SHP77 (cell line): Measurements from ENCODE around the gene C18orf54.
A peak's percentile ranks its signal among the peaks of the same experiment; 100 is the strongest.
"Not testable (repeated sequence)": the region's sequence is repeated elsewhere in the genome, so short reads cannot be mapped to it uniquely, and the experiment has no call there.

ENCODE experiments used
- DNase-seq, 2 experiments: peaks; one replicate each; lab custom pipeline; 2025; lab: John Stamatoyannopoulos, UW

Gene C18orf54

DNA sequence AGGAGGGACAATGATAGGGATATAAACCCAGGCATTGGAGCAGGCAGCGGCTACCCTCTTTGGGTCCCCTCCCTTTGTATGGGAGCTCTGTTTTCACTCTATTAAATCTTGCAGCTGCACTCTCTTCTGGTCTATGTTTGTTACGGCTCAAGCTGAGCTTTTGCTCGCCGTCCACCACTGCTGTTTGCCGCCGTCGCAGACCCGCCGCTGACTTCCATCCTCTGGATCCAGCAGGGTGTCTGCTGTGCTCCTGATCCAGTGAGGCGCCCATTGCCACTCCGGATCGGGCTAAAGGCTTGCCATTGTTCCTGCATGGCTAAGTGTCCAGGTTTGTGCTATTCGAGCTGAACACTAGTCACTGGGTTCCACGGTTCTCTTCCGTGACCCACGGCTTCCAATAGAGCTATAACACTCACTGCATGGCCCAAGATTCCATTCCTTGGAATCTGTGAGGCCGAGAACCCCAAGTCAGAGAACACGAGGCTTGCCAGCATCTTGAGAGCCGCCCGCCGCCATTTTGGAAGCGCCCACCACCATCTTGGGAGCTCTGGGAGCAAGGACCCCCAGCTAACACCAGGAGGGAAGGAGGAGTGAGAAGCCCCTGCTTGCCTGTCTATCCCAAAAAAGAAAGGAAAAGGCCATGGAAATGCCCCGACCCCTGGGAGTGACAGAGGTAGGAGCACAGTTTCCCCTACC is 29.2 kb downstream of the C18orf54 start:
- DNase-seq: not testable (repeated sequence)

DNA sequence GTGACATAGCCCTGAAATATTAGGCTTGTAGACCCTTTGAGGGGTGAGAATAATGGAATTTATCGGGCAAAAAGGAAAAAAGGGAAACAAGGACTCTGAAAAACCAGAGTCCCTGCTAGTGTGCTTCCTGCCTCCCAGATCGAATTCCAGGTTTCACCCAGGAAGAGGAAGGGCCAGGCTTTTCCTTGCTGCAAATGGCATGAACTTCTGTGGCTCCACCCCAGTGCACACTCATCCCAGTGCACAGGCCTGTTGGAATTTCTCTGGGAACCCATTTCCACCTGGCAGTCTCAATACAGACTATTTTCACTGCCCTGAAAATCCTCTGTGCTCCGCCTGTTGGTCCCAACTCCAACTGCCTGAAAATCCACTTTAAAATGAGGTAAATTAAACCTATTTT is 29.9 kb downstream of the C18orf54 start:
- DNase-seq: no peak

GRCh38 chr18:54388203-54389142 is 30.8 kb downstream of the C18orf54 start:
- DNase-seq: no peak

DNA sequence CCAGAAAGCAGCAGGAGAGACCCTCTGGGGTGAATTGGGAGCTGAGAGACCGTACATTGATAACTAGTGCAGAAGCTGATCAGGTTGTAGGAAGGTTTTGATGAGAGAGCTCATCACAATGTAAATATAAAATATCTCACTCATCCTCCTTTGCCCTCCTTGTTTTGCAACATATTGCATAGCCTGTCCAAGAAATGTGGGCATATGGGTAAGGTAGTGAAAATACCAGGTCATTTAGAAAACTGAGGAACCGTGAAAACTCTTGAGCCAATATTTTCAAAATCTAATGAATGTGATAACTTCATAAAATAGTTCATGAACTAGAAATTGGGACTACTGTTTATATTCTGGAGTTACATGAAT is 31.4 kb downstream of the C18orf54 start:
- no peak for DNase-seq

DNA sequence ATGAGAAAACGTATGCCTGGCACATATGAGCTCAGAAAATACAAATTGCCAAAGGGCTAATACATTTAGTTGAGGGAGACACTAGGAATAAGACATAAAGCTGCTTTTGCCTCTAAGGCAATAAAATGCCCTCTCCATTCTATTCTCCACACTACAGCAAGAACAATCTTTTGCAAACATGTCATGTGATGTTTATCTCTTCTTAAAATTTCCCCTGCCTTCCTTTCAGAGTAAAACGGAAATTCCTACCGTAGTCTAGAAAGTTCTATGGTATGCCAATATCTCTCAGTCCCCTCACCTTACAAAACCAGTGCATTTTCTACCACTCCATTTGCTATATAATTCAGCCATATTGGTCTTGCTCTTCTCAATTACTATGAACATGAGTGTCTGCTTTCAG is 33.1 kb downstream of the C18orf54 start:
- DNase-seq: no peak

DNA sequence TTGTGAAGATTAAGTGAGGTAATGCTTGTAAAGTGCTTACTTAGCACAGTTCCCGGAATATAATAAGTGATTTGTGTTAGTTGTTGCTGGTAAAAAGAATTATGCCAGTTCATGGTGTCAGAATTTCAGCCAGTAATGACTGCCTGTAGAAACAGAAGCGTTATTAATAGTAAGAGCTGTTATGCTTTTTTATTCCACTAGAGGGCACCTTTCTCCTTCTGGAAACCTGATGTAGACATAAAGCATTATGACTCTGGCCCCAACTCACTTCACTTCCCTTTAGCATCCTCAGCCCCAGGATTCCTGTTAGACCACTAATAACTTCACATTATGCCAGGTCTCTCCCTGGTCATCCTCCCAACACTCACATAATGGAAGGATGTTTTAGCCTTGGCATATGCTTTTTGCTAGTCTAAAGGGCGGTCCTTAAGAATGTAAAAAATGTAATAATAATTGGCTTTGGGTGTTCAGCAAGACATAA is 34.9 kb downstream of the C18orf54 start:
- peak; percentile 33 to 53 for DNase-seq

DNA sequence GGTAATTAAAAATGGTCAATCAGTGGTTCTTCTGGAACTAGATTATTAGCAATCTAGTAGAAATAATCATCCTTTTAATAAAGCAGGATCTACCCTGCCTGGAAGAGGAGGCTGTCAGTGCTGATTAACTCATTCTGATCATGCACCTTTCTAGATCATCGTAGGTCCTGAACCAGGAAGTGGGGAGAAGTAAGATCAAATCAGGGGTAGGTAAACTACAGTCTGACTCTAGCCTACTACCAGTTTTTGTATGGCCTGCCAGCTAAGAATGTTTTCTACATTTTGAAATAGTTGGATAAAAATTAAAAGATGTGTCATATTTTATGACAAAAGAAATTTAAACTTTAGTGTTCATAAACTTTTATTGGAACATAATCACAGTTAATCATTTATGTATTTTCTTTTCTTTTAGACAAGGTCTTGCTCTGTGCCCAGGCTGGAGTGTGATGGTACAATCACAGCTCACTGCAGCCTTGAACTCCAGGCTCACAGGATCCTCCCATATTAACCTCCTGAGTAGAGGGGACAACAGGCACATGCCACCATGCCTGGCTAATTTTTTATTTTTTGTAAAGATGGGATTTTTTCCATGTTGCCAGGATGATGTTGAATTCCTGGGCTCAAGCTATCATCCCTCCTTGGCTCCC is 36.1 kb downstream of the C18orf54 start:
- DNase-seq: no peak

DNA sequence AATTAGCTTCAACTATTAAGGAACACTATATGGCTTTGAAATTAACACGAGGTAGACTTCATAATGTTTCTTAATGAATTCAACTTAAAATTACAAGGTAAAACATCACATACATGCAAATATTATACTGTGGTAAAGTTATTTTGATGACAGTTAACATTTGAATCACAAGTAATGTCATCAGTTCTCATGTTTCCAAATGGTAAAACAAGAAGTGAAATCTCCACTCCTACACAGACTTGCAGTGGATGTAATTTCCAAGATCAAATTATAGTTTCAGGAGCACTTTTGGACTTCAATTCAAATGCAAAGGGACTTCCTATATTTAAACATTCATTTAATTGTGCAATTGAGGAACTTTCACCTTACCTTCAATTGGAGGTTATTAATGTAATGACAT is 39.1 kb downstream of the C18orf54 start:
- DNase-seq: no peak

DNA sequence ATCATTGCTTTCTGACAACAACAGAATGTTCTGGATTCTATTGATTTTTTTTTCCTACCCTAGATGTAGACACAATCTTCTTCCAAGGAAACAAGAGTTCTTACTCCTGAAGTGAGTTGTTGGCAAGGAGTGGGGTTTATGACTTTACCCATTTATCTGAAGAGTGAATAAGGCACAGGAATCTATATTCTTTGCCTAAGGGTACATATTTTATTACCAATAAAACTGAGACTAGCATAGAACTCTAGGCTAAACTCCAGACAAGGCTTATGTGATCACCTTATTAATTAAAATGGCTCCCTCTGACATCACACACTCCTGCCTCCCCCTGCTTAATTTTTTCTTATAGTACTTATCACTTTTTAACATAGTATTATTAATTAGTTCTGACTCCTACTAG is 47.6 kb downstream of the C18orf54 start:
- no peak for DNase-seq

GRCh38 chr18:54411781-54412180 is 54.1 kb downstream of the C18orf54 start:
- DNase-seq: no peak

GRCh38 chr18:54415086-54415485 is 57.4 kb downstream of the C18orf54 start:
- no peak for DNase-seq

- DNase-seq: no peak
These were observed 58.7 kb downstream of the C18orf54 start for GRCh38 chr18:54416436-54416835.

DNA sequence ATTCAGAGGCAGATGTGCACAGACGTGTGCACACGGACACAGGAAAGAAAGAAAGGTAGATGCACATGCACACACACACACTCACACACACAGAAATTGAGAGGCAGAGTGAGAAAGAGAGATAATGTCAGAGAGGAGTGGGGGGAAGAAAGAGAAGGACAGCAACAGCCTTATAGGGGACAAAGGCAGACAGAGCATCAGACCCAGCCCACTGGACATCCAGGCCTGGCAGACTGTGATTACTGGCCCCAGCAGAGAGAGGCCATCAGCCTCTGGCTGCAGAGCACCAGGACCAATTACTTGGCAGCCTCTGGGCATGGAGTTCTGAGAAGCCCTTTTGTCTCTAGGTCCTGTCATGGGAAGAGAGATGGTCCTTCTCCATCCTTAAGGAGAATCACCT is 66.1 kb downstream of the C18orf54 start:
- no peak for DNase-seq

- no peak for DNase-seq
These were observed 68.5 kb downstream of the C18orf54 start for GRCh38 chr18:54426085-54426665.
